Measurements from ENCODE around the gene ADORA3.

GRCh38 chr1:111483166-111483565, 20.3 kb downstream of the ADORA3 start:
- TF ChIP-seq CTCF (IDR thresholded peaks at IDR 0.05; ENCODE audit: insufficient read depth, low read length) (no peak), POLR2AphosphoS5 (IDR thresholded peaks at IDR 0.05; ENCODE audit: low read depth) (no peak), REST (IDR thresholded peaks at IDR 0.05; ENCODE audit: insufficient replicate concordance, low read depth) (no peak)

Data from HL-60 (cell line).